ENCODE data around the gene CHI3L1.
"Not testable (repeated sequence)": the region's sequence is repeated elsewhere in the genome, so short reads cannot be mapped to it uniquely, and the experiment has no call there.

The CHI3L1 gene

GRCh38 chr1:203186446-203187303, at the start of gene CHI3L1:
TSS of gene CHI3L1 (minus strand) at chr1:203186704. CDS start at chr1:203186623, 81 bp downstream.
- DNase-seq (ENCODE audit: low read depth in 2 of 2): no peak

- DNase-seq (ENCODE audit: low read depth in 2 of 2): not testable (repeated sequence)
Measured at GRCh38 chr1:203234901-203235300, 48.4 kb upstream of the CHI3L1 start.

- no peak for DNase-seq (ENCODE audit: low read depth in 2 of 2)
Measured at GRCh38 chr1:203229471-203230135, 43.1 kb upstream of the CHI3L1 start, which contains the start of gene CHIT1. TSS of gene CHIT1 (minus strand) at chr1:203229673. CDS start at chr1:203229636, 37 bp downstream.

GRCh38 chr1:203228670-203229069, 42.2 kb upstream of the CHI3L1 start:
- DNase-seq (ENCODE audit: low read depth in 2 of 2): no peak

GRCh38 chr1:203227371-203228083, 41.0 kb upstream of the CHI3L1 start:
- no peak for DNase-seq (ENCODE audit: low read depth in 2 of 2)

GRCh38 chr1:203225071-203225470, 38.6 kb upstream of the CHI3L1 start:
- DNase-seq (ENCODE audit: low read depth in 2 of 2): no peak

- no peak for DNase-seq (ENCODE audit: low read depth in 2 of 2)
Measured at GRCh38 chr1:203223012-203223775, 36.7 kb upstream of the CHI3L1 start.

GRCh38 chr1:203219934-203220333, 33.4 kb upstream of the CHI3L1 start:
- DNase-seq (ENCODE audit: low read depth in 2 of 2): no peak

- DNase-seq (ENCODE audit: low read depth in 2 of 2): no peak
Measured at GRCh38 chr1:203219171-203219570, 32.7 kb upstream of the CHI3L1 start.

GRCh38 chr1:203217668-203218067, 31.2 kb upstream of the CHI3L1 start:
- DNase-seq (ENCODE audit: low read depth in 2 of 2): no peak

GRCh38 chr1:203217139-203217655, 30.7 kb upstream of the CHI3L1 start:
- no peak for DNase-seq (ENCODE audit: low read depth in 2 of 2)

GRCh38 chr1:203216274-203217138, 30.0 kb upstream of the CHI3L1 start:
- DNase-seq (ENCODE audit: low read depth in 2 of 2): peak; percentile 13 to 26

GRCh38 chr1:203215573-203215972, 29.1 kb upstream of the CHI3L1 start:
- no peak for DNase-seq (ENCODE audit: low read depth in 2 of 2)

- no peak for DNase-seq (ENCODE audit: low read depth in 2 of 2)
Measured at GRCh38 chr1:203214871-203215270, 28.4 kb upstream of the CHI3L1 start.

- DNase-seq (ENCODE audit: low read depth in 2 of 2): no peak
Measured at GRCh38 chr1:203213126-203213525, 26.6 kb upstream of the CHI3L1 start.

GRCh38 chr1:203211812-203212211, 25.3 kb upstream of the CHI3L1 start:
- DNase-seq (ENCODE audit: low read depth in 2 of 2): no peak

- no peak for DNase-seq (ENCODE audit: low read depth in 2 of 2)
Measured at GRCh38 chr1:203210988-203211387, 24.5 kb upstream of the CHI3L1 start.

- no peak for DNase-seq (ENCODE audit: low read depth in 2 of 2)
Measured at GRCh38 chr1:203210350-203210749, 23.8 kb upstream of the CHI3L1 start.

- DNase-seq (ENCODE audit: low read depth in 2 of 2): no peak
Measured at GRCh38 chr1:203208181-203208580, 21.7 kb upstream of the CHI3L1 start.

- no peak for DNase-seq (ENCODE audit: low read depth in 2 of 2)
Measured at GRCh38 chr1:203207751-203208150, 21.2 kb upstream of the CHI3L1 start.

Measured in stimulated activated CD8-positive, alpha-beta memory T cell treated with anti-CD3 and anti-CD28 coated beads, Interleukin-2, amount 100 ng/mL, for 48 hours (primary cell).